Spleen (tissue), 11 donors: ENCODE results near the gene MARCHF10. TPM values are rescaled to one million over a fixed set of nuclear protein-coding genes. Genes with fewer than 3 reads are reported as not detected.

Source experiments
- DNase-seq: peaks from one replicate; pipeline ENCODE4 v3.0.0-alpha.2; 2020
- H3K27ac ChIP-seq, 8 donors: fragments of 200-600 bp; sonication (generic) in 7 of 8; 1 replicate in 4 of 8; 2 replicates in 4 of 8; pipeline versions ENCODE4 v1.5.0 to v1.8.0; 2016 to 2021; ENCODE audit warnings: inconsistent platforms in 4 of 8, mild to moderate bottlenecking in 4 of 8, moderate library complexity in 1 of 8
- H3K27me3 ChIP-seq, 7 donors: fragments of 200-600 bp; sonication (generic) in 6 of 7; replicated peaks in 1 of 7; 1 replicate in 4 of 7; 2 replicates in 3 of 7; pipeline versions ENCODE4 v1.5.0 to v1.8.0; 2016 to 2021; ENCODE audit warnings: inconsistent platforms in 3 of 7, mild to moderate bottlenecking in 1 of 7
- H3K36me3 ChIP-seq, 6 donors: fragments of 200-600 bp; sonication (generic) in 5 of 6; 1 replicate in 4 of 6; 2 replicates in 2 of 6; pipeline versions ENCODE4 v1.5.0 to v1.8.0; 2016 to 2021; ENCODE audit warnings: inconsistent platforms in 2 of 6
- H3K4me1 ChIP-seq, 6 donors: fragments of 200-600 bp; sonication (generic) in 5 of 6; 1 replicate in 3 of 6; 2 replicates in 3 of 6; pipeline versions ENCODE4 v1.5.0 to v1.8.0; 2016 to 2021; ENCODE audit warnings: inconsistent platforms in 3 of 6
- H3K4me3 ChIP-seq, 8 donors: fragments of 200-600 bp; sonication (generic) in 7 of 8; 1 replicate in 4 of 8; 2 replicates in 4 of 8; pipeline versions ENCODE4 v1.5.0 to v1.8.0; 2016 to 2021; ENCODE audit warnings: inconsistent platforms in 4 of 8, mild to moderate bottlenecking in 4 of 8, moderate library complexity in 2 of 8
- H3K9me3 ChIP-seq, 8 donors: fragments of 200-600 bp; sonication (generic) in 7 of 8; 1 replicate in 4 of 8; 2 replicates in 4 of 8; pipeline versions ENCODE4 v1.5.0 to v1.8.0; 2016 to 2021; ENCODE audit warnings: inconsistent platforms in 4 of 8
- POLR2A ChIP-seq, 3 donors: fragments of 450-650 bp; IDR thresholded peaks; one replicate each; pipeline ENCODE4 v1.5.1; 2017; ENCODE audit warnings: antibody characterized with exemption in 3 of 3, mild to moderate bottlenecking in 1 of 3
- POLR2AphosphoS5 ChIP-seq, 3 donors: sonication (generic); formaldehyde crosslinking; IDR thresholded peaks; one replicate each; pipeline ENCODE4 v1.5.1; 2017; ENCODE audit warnings: antibody characterized with exemption in 3 of 3
- WGBS, 5 donors: extraction: QIAGEN DNeasy Blood & Tissue Kit in 3 of 5; methylation state at CpG; one replicate each; pipeline versions ENCODE4 v1.1.5 to v1.1.7; 2013 to 2018; 5-methylcytosine and 5-hydroxymethylcytosine counted together
- intact Hi-C: fragments of 100-400 bp; cut with DNase I; formaldehyde crosslinking; loops from one replicate; pipeline ENCODE4 v1.15.0; 2023; ENCODE audit warnings: low total_unique reads
- polyA plus RNA-seq, 3 donors: library from polyadenylated mRNA; stranded (reverse); fragments of 200-250 nt; gene quantifications; one replicate each; pipeline ENCODE4 v1.2.1, GENCODE V29; 2013
- total RNA-seq, 7 donors: library from RNA; depleted of rRNA in 3 of 7; stranded (reverse); fragments of >200 nt in 3 of 7; fragmentation: NEBNext Ultra II Directional in 4 of 7; extraction: Animal tissue kit (Norgen Biotek cat#: 25700) in 4 of 7; gene quantifications; one replicate each; pipeline versions ENCODE4 v1.1.0 to v1.2.1, GENCODE V29; 2016 to 2021
- TF ChIP-seq, protein P1 (sequence below), 11 experiments: fragments of 200-600 bp in 7 of 11; fragments of 450-650 bp in 4 of 11; sonication (generic) in 4 of 11; IDR thresholded peaks in 8 of 11; conservative IDR thresholded peaks in 3 of 11; 1 replicate in 7 of 11; 2 replicates in 4 of 11; pipeline versions ENCODE4 v1.4.0 to v1.8.0; 2016 to 2021; ENCODE audit warnings: antibody characterized with exemption in 11 of 11, inconsistent platforms in 4 of 11, mild to moderate bottlenecking in 1 of 11
- donor health status: healthy with polysubstance abuse.
- donor health status: DM: no; HTN: no; CAD: no; lungs with moderate emphysema.
- donor health status: DM: no; HTN: no; CAD: no.
- donor health status: Bipolar disorder and iron deficiency.
- donor health status: healthy.
- donor health status: DM: no; HTN: no; CAD: no.
- donor health status: DM: yes; HTN: yes; CAD: no.

The MARCHF10 gene
- total and polyA plus RNA-seq, 10 donors = 0.15 to 0.32 (median 0.26) TPM; not detected in 7

DNA sequence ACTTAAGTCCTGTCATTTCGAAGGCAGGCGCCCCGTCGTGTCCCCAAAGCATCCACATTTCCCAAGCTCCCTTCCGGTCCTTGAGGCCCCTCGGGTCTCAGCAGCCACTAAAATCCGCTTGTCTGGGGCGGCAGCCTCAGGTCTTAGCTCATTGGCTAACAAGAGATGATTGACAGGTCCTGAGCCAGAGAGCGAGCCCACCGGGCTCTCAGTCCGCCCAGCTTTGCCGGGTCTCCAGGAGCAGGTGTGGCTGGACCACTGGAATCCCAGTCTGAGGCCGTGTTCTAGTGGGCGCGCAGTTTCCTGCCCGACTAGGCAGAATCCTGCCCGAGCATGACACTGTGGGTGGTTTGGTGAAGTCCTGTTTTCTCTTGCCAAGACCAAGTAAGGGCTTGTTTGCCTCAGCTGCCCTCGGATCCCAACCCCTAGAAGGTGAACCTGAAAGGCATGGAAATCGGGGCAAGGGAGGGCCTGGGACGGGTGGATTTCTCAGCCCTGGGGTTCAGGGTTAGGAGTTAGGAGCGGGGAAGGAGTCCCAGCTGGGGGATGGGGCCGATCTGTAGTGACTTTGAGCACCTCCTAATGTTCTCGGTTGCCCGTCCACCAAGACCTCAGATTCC lies 137.8 kb downstream of the MARCHF10 start:
- Histone ChIP-seq H3K4me1 (no peaks in the 10 kb centered on the region), H3K36me3 (peaks cover 0 to 19% (median 0%) of the 10 kb centered on the region in 6 donors), H3K9me3 (no peaks in the 10 kb centered on the region), H3K4me3 (no peak overlapping the region), H3K27me3 (peaks cover 0 to 5% (median 0%) of the 10 kb centered on the region in 7 donors), H3K27ac (no peak overlapping the region)
- TF ChIP-seq POLR2A (IDR thresholded peaks at IDR 0.05) = no peak
- no peak for DNase-seq
- intact Hi-C loops = no loop called here
- 81 to 90% (median 84%) methylated on average over 20 to 24 of the region's 24 CpGs for WGBS, 5 donors

DNA sequence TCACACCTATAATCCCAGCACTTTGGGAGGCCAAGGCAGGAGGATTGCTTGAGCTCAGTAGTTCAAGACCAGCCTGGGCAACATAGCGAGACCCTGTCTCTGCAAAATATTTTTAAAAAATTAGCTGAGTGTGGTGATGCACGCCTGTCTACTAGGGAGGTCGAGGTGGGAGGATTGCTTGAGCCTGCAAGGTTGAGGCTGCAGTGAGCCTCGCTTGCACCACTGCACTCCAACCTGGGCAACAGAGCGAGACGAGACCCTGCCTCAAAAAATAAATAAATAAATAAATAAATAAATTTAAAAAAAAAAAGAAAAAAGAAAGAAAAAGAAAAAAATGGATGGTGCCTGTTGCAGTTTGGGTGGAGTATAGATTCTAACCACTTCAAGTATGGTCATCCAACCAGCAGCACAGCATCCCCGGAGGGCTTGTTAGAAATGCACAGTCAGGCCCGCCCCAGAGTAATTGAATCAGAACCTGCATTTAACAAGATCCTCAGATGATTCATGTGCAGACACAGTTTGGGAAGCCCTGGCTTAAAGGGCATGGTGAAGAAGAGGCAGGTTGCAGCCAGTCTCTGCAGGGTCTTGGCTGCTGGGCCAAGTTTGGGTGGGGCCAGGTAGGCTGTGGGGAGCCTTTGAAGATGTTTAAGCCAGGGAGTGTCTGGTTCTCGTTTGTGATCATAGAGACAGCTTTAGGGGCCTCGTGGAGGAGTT lies 139.9 kb downstream of the MARCHF10 start:
- TF ChIP-seq POLR2A (IDR thresholded peaks at IDR 0.05) = no peak
- TF ChIP-seq, protein P1, sequence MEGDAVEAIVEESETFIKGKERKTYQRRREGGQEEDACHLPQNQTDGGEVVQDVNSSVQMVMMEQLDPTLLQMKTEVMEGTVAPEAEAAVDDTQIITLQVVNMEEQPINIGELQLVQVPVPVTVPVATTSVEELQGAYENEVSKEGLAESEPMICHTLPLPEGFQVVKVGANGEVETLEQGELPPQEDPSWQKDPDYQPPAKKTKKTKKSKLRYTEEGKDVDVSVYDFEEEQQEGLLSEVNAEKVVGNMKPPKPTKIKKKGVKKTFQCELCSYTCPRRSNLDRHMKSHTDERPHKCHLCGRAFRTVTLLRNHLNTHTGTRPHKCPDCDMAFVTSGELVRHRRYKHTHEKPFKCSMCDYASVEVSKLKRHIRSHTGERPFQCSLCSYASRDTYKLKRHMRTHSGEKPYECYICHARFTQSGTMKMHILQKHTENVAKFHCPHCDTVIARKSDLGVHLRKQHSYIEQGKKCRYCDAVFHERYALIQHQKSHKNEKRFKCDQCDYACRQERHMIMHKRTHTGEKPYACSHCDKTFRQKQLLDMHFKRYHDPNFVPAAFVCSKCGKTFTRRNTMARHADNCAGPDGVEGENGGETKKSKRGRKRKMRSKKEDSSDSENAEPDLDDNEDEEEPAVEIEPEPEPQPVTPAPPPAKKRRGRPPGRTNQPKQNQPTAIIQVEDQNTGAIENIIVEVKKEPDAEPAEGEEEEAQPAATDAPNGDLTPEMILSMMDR (IDR thresholded peaks at IDR 0.05 in 8 of 11, conservative IDR thresholded peaks at IDR 0.05 in 3 of 11) = no peak
- no peak for TF ChIP-seq POLR2AphosphoS5 (IDR thresholded peaks at IDR 0.05)
- peaks cover 0 to 5% (median 0%) of the 10 kb centered on the region in 7 donors for H3K27me3 ChIP-seq
- intact Hi-C loops = no loop called here
- H3K9me3 ChIP-seq = no peaks in the 10 kb centered on the region
- no peak for DNase-seq
- peaks cover 0 to 7% (median 0%) of the 10 kb centered on the region in 6 donors for H3K36me3 ChIP-seq
- WGBS, 5 donors = 75 to 92% (median 84%) methylated on average over 10 of the region's 10 CpGs
- H3K4me1 ChIP-seq = no peaks in the 10 kb centered on the region
- H3K27ac ChIP-seq = no peak overlapping the region
- no peak overlapping the region for H3K4me3 ChIP-seq

DNA sequence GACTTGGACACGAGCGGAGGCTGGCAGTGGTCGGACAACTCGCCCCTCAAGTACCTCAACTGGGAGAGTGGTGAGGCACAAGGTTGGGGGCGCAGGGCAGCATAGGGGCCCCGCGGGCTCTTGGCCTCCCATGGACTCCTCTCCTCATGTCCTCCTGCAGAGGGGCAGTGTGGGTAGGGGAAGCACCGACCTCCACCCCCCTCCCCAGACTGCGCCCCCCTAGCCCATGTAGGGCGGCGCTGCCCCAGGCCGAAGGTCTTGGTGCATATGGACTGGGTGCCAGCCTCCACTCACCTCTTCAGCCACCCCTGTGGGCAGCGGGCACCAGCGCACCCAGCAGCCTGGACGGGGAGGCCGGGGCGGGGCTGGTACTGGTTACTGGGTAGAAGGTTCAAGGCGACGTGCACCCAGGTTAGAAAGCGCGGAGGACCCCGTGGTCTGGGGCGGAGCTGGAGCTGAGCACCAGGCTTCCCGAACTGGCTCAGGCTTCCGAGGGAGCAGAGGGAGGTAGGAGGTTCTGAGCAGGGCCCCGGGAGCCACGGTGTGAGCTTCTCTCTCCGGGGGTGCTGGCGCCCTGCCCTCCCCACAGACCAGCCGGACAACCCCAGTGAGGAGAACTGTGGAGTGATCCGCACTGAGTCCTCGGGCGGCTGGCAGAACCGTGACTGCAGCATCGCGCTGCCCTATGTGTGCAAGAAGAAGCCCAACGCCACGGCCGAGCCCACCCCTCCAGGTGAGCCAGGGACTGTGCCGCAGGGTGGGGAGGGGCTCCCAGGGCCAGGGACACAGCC lies 141.1 kb downstream of the MARCHF10 start:
- H3K4me3 ChIP-seq = no peak overlapping the region
- 92 to 100% (median 93%) methylated on average over 1 to 40 of the region's 40 CpGs for WGBS, 5 donors
- no peaks in the 10 kb centered on the region for H3K9me3 ChIP-seq
- no peak for DNase-seq
- no peak overlapping the region for H3K27ac ChIP-seq
- TF ChIP-seq POLR2AphosphoS5 (IDR thresholded peaks at IDR 0.05) = no peak
- TF ChIP-seq POLR2A (IDR thresholded peaks at IDR 0.05) = no peak
- TF ChIP-seq, protein P1 (IDR thresholded peaks at IDR 0.05 in 8 of 11, conservative IDR thresholded peaks at IDR 0.05 in 3 of 11) = no peak
- H3K36me3 ChIP-seq = peaks cover 0 to 7% (median 0%) of the 10 kb centered on the region in 6 donors
- peaks cover 0 to 5% (median 0%) of the 10 kb centered on the region in 7 donors for H3K27me3 ChIP-seq
- no peaks in the 10 kb centered on the region for H3K4me1 ChIP-seq
- intact Hi-C loops = no loop called here

DNA sequence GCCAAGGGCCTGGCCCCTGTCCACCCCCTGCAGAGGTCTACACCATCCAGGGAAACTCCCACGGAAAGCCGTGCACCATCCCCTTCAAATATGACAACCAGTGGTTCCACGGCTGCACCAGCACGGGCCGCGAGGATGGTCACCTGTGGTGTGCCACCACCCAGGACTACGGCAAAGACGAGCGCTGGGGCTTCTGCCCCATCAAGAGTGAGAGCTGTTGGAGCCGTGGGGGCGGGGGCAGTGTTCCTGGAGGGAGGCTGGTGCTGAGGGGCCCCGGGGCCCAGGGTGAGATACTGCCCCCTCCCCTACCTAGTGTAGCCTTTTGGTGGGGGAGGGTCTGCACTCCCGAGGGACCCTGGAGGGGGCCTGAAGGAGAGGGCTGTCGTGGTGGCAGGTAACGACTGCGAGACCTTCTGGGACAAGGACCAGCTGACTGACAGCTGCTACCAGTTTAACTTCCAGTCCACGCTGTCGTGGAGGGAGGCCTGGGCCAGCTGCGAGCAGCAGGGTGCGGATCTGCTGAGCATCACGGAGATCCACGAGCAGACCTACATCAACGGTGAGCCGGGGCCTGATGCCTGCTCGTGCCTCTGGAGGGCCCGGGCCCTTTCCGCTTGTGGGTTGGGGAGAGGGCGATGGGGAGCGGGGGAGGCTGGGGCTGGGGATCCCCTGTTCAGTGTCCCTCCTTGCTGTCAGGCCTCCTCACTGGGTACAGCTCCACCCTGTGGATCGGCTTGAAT lies 141.9 kb downstream of the MARCHF10 start:
- Histone ChIP-seq H3K36me3 (peaks cover 0 to 7% (median 0%) of the 10 kb centered on the region in 6 donors), H3K27ac (no peak overlapping the region), H3K4me1 (no peaks in the 10 kb centered on the region), H3K27me3 (no peaks in the 10 kb centered on the region), H3K4me3 (no peak overlapping the region), H3K9me3 (peaks cover 0 to 2% (median under 1%) of the 10 kb centered on the region in 8 donors)
- WGBS, 5 donors = 90 to 95% (median 93%) methylated on average over 16 to 30 of the region's 30 CpGs
- intact Hi-C loops = no loop called here
- no peak for DNase-seq
- TF ChIP-seq, protein P1 (IDR thresholded peaks at IDR 0.05 in 8 of 11, conservative IDR thresholded peaks at IDR 0.05 in 3 of 11) = no peak
- TF ChIP-seq POLR2AphosphoS5 (IDR thresholded peaks at IDR 0.05) (no peak), POLR2A (IDR thresholded peaks at IDR 0.05) (no peak)
